Measurements from ENCODE around the gene SYT15.
"Not testable (repeated sequence)": the region's sequence is repeated elsewhere in the genome, so short reads cannot be mapped to it uniquely, and the experiment has no call there.

Gene SYT15

GRCh38 chr10:46555713-46556514, 23.0 kb upstream of the SYT15 start:
- peak in 1 of 2 donors; percentile 2 for DNase-seq (ENCODE audit: low read depth in 1 of 2, low spot score in 1 of 2)

- no peak for DNase-seq (ENCODE audit: low read depth in 1 of 2, low spot score in 1 of 2)
Measured at GRCh38 chr10:46556515-46557318, 22.2 kb upstream of the SYT15 start, which contains the start of gene GPRIN2. Gene GPRIN2 (minus strand): TSS chr10:46556658. CDS start chr10:46550736, 5,922 bp downstream.

- DNase-seq (ENCODE audit: low read depth in 1 of 2, low spot score in 1 of 2), result peak in 1 of 2 donors; percentile 2
Measured at GRCh38 chr10:46557319-46558121, 21.4 kb upstream of the SYT15 start.

GRCh38 chr10:46558122-46558391, 20.9 kb upstream of the SYT15 start:
- no peak for DNase-seq (ENCODE audit: low read depth in 1 of 2, low spot score in 1 of 2)

- peak in 1 of 2 donors; percentile 5 for DNase-seq (ENCODE audit: low read depth in 1 of 2, low spot score in 1 of 2)
Measured at GRCh38 chr10:46558392-46559185, 20.3 kb upstream of the SYT15 start.

- DNase-seq (ENCODE audit: low read depth in 1 of 2, low spot score in 1 of 2), result no peak
Measured at GRCh38 chr10:46559231-46559671, 19.7 kb upstream of the SYT15 start.

- DNase-seq (ENCODE audit: low read depth in 1 of 2, low spot score in 1 of 2), result no peak
Measured at GRCh38 chr10:46560381-46560780, 18.5 kb upstream of the SYT15 start.

- DNase-seq (ENCODE audit: low read depth in 1 of 2, low spot score in 1 of 2), result no peak
Measured at GRCh38 chr10:46560952-46561351, 18.0 kb upstream of the SYT15 start.

- DNase-seq (ENCODE audit: low read depth in 1 of 2, low spot score in 1 of 2), result peak in 1 of 2 donors; percentile 23
Measured at GRCh38 chr10:46565591-46566332, 13.2 kb upstream of the SYT15 start.

GRCh38 chr10:46567151-46567550, 11.8 kb upstream of the SYT15 start:
- DNase-seq (ENCODE audit: low read depth in 1 of 2, low spot score in 1 of 2), result not testable (repeated sequence)

- DNase-seq (ENCODE audit: low read depth in 1 of 2, low spot score in 1 of 2), result not testable (repeated sequence)
Measured at GRCh38 chr10:46570655-46571054, 8.3 kb upstream of the SYT15 start.

- not testable (repeated sequence) for DNase-seq (ENCODE audit: low read depth in 1 of 2, low spot score in 1 of 2)
Measured at GRCh38 chr10:46572765-46573164, 6.2 kb upstream of the SYT15 start.

GRCh38 chr10:46573314-46573713, 5.6 kb upstream of the SYT15 start:
- DNase-seq (ENCODE audit: low read depth in 1 of 2, low spot score in 1 of 2), result not testable (repeated sequence)

- DNase-seq (ENCODE audit: low read depth in 1 of 2, low spot score in 1 of 2), result not testable (repeated sequence)
Measured at GRCh38 chr10:46573884-46574283, 5.0 kb upstream of the SYT15 start.

- not testable (repeated sequence) for DNase-seq (ENCODE audit: low read depth in 1 of 2, low spot score in 1 of 2)
Measured at GRCh38 chr10:46577624-46578473, 1.1 kb upstream of the SYT15 start.

- not testable (repeated sequence) for DNase-seq (ENCODE audit: low read depth in 1 of 2, low spot score in 1 of 2)
Measured at GRCh38 chr10:46579378-46579777, 450 bp downstream of the SYT15 start.

GRCh38 chr10:46581997-46582396, 3.1 kb downstream of the SYT15 start:
- not testable (repeated sequence) for DNase-seq (ENCODE audit: low read depth in 1 of 2, low spot score in 1 of 2)

- not testable (repeated sequence) for DNase-seq (ENCODE audit: low read depth in 1 of 2, low spot score in 1 of 2)
Measured at GRCh38 chr10:46582568-46582967, 3.6 kb downstream of the SYT15 start.

GRCh38 chr10:46584196-46584595, 5.3 kb downstream of the SYT15 start:
- not testable (repeated sequence) for DNase-seq (ENCODE audit: low read depth in 1 of 2, low spot score in 1 of 2)
